ENCODE measurements around the gene SLC18B1. TPM values are rescaled to one million over a fixed set of nuclear protein-coding genes. Genes with fewer than 3 reads are reported as not detected.

The SLC18B1 gene
- 19.1 and 19.5 TPM in 2 replicates for total RNA-seq
- long read RNA-seq, transcript SLC18B1-201 (14 exons, 2,368 nt) = major isoform, 124 of 158 reads
- long read RNA-seq, partial matches to known transcripts = 4 of 158 reads
- long read RNA-seq, other reads (novel, unspliced or antisense) = 30 of 158 reads

GRCh38 chr6:132797951-132798868 lies at the start of gene SLC18B1:
Gene SLC18B1 (minus strand): TSS chr6:132798637. CDS start chr6:132798456, 181 bp downstream.
- H3K4me3 Mint-ChIP-seq (ENCODE audit: low read depth) = no peak within 1 kb of the TSS
- peak within 1 kb of the TSS; percentile 24 for H3K27ac Mint-ChIP-seq
- TF ChIP-seq CTCF (IDR thresholded peaks at IDR 0.05; ENCODE audit: unreplicated experiment) = no peak
- DNase-seq (ENCODE audit: low spot score, unreplicated experiment) = peak; percentile 49
- H3K9me3 Mint-ChIP-seq (ENCODE audit: low read depth) = peaks cover 6% of the 10 kb centered on the region
- peaks cover 6% of the 10 kb centered on the region for H3K36me3 Mint-ChIP-seq (ENCODE audit: insufficient read depth)
- no peaks in the 10 kb centered on the region for H3K27me3 Mint-ChIP-seq
- peaks cover 5% of the 10 kb centered on the region for H3K4me1 Mint-ChIP-seq (ENCODE audit: low read depth)

- Mint-ChIP-seq H3K4me1 (ENCODE audit: low read depth) (peaks cover 10% of the 10 kb centered on the region), H3K27ac (no peak overlapping the region), H3K36me3 (ENCODE audit: insufficient read depth) (peaks cover 2% of the 10 kb centered on the region), H3K9me3 (ENCODE audit: low read depth) (peaks cover 4% of the 10 kb centered on the region), H3K4me3 (ENCODE audit: low read depth) (no peak overlapping the region), H3K27me3 (no peaks in the 10 kb centered on the region)
- TF ChIP-seq CTCF (IDR thresholded peaks at IDR 0.05; ENCODE audit: unreplicated experiment) = no peak
- DNase-seq (ENCODE audit: low spot score, unreplicated experiment) = no peak
Measured at GRCh38 chr6:132843316-132844035, 45.0 kb upstream of the SLC18B1 start.

GRCh38 chr6:132841966-132842365 lies 43.5 kb upstream of the SLC18B1 start:
- no peak for DNase-seq (ENCODE audit: low spot score, unreplicated experiment)
- peaks cover 10% of the 10 kb centered on the region for H3K4me1 Mint-ChIP-seq (ENCODE audit: low read depth)
- no peaks in the 10 kb centered on the region for H3K27me3 Mint-ChIP-seq
- no peak overlapping the region for H3K27ac Mint-ChIP-seq
- H3K9me3 Mint-ChIP-seq (ENCODE audit: low read depth) = peaks cover under 1% of the 10 kb centered on the region
- no peaks in the 10 kb centered on the region for H3K36me3 Mint-ChIP-seq (ENCODE audit: insufficient read depth)
- TF ChIP-seq CTCF (IDR thresholded peaks at IDR 0.05; ENCODE audit: unreplicated experiment) = no peak
- no peak overlapping the region for H3K4me3 Mint-ChIP-seq (ENCODE audit: low read depth)

- H3K27ac Mint-ChIP-seq = peak overlapping the region; percentile 39
- DNase-seq (ENCODE audit: low spot score, unreplicated experiment) = no peak
- no peak for TF ChIP-seq CTCF (IDR thresholded peaks at IDR 0.05; ENCODE audit: unreplicated experiment)
- H3K27me3 Mint-ChIP-seq = no peaks in the 10 kb centered on the region
- H3K4me3 Mint-ChIP-seq (ENCODE audit: low read depth) = no peak overlapping the region
- peaks cover 5% of the 10 kb centered on the region for H3K4me1 Mint-ChIP-seq (ENCODE audit: low read depth)
- H3K36me3 Mint-ChIP-seq (ENCODE audit: insufficient read depth) = no peaks in the 10 kb centered on the region
- peaks cover 5% of the 10 kb centered on the region for H3K9me3 Mint-ChIP-seq (ENCODE audit: low read depth)
Measured at GRCh38 chr6:132832891-132833290, 34.5 kb upstream of the SLC18B1 start.

GRCh38 chr6:132830334-132830751 lies 31.9 kb upstream of the SLC18B1 start:
- no peak overlapping the region for H3K4me3 Mint-ChIP-seq (ENCODE audit: low read depth)
- no peaks in the 10 kb centered on the region for H3K36me3 Mint-ChIP-seq (ENCODE audit: insufficient read depth)
- no peaks in the 10 kb centered on the region for H3K27me3 Mint-ChIP-seq
- TF ChIP-seq CTCF (IDR thresholded peaks at IDR 0.05; ENCODE audit: unreplicated experiment) = peak; percentile 73
- no peak overlapping the region for H3K27ac Mint-ChIP-seq
- no peak for DNase-seq (ENCODE audit: low spot score, unreplicated experiment)
- H3K9me3 Mint-ChIP-seq (ENCODE audit: low read depth) = peaks cover 5% of the 10 kb centered on the region
- peaks cover 5% of the 10 kb centered on the region for H3K4me1 Mint-ChIP-seq (ENCODE audit: low read depth)

All from progenitor cell of endocrine pancreas (in vitro differentiated cells).